HG03060 (cell line): ENCODE data around the gene TEDC2.
"Not testable (repeated sequence)": the region's sequence is repeated elsewhere in the genome, so short reads cannot be mapped to it uniquely, and the experiment has no call there.

Experiments
- ATAC-seq: cut with Tn5 transposase; IDR thresholded peaks from one replicate; pipeline ENCODE4 v1.9.1; 2021; ENCODE audit warnings: low read depth, moderate number of reproducible peaks; ENCODE audit not compliant: unreplicated experiment

The TEDC2 gene

DNA sequence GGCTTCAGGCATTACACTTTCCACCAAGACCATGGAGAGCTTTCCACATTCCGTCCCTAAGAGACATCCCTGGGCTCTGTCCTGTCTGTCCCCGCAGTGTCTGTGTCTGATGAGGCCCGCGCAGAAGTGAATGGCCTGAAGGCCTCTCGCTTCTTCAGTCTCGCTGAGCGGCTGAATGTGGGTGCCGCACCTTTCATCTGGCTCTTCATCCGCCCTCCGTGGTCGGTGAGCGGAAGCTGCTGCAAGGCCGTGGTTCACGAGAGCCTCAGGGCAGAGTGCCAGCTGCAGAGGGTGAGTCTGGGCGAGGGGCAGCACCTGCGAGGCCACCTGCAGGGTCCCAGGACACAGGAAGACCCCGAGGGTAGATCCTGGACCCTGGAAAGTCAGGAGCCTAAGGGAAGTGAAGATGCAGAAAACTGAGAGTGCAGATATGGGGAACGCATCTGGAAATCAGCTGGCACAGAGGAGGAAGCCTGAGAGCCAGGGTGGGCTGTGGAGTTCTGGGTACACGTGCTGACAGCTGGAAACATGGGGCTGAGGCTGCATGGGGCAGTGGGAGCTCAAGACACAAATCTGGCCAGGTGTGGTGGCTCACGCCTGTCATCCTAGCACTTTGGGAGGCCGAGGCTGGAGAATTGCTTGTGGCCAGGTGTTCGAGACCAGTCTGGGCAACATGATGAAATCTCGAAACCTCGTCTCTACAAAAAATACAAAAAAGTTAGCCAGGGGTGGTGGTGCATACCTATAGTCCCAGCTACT lies 22.7 kb upstream of the TEDC2 start:
- no peak for ATAC-seq

DNA sequence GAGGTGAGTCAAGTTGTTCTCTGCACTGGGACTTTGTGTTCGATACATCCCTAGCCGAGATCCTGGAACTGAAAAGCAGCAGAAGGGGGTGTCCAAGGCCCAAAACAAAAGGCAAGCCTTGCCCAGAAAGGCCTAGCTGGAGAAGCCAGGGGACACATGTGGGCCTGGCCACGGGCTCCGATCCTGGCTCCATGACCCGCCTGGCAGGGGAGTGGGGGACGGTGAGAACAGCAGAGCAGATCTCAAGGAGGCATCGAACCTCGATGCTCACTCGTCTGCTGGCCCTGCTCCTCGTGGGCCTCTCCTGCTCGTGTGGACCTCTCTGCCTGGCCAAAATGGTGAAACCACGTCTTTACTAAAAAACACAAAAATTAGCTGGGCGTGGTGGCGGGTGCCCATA lies 21.8 kb upstream of the TEDC2 start:
- ATAC-seq: no peak

DNA sequence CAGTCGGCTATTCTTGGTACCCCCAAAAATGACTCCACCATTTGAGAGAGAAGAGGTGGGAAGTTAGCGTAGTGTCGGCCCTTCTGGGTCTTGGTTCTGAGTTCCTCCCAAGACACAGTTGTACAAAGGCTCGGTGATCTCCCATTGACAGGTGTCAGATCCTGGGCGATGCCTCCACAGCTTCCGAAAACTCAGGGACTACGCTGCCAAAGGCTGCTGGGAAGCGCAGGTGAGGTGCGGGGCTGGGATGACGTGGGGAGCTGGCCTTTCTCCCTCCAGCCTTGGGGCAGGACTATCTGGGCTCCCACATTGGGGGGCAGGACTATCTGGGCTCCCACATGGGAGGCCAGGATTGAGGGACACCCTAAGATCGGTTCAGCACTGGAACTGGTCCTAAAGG lies 20.3 kb upstream of the TEDC2 start:
- ATAC-seq: no peak

DNA sequence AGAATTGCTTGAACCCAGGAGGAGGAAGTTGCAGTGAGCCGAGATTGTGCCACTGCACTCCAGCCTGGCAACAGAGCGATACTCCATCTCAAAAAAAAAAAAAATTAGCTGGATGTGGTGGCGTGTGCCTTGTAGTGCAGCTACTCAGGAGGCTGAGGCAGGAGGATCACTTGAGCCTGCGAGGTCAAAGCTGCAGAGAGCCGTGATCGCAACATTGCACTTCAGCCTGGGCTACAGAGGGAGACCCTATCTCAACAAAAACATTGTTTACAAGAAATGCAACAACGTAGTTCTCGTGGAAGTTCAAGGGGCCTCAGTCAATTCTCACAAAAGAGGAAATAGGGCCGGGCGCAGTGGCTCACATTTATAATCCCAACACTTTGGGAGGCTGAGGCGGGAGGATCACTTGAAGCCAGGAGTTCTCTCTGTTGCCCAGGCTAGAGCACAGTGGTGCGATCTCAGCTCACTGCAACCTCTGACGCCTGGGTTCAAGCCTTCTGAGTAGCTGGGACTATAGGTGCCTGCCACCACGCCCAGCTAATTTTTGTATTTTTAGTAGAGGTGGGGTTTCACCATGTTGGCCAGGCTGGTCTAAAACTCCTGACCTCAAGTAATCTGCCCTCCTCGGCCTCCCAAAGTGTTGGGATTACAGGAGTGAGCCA lies 18.6 kb upstream of the TEDC2 start:
- not testable (repeated sequence) for ATAC-seq

DNA sequence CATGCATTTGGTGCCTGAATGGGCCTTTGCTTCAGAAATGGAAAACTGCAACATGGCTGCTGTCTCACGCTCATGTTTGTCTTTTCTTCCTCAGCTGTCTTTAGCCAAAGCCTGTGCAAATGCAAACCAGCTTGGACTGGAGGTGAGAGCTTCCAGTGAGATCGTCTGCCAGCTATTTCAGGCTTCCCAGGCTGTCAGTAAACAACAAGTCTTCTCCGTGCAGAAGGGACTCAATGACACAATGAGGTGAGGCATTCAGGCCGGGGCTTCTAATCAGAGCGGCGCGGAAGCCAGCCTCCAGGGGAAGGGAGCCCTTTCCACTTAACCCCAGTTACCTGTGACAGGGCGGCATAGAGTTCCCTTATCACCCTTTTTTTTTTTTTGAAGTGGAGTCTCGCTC lies 16.4 kb upstream of the TEDC2 start:
- ATAC-seq: no peak

DNA sequence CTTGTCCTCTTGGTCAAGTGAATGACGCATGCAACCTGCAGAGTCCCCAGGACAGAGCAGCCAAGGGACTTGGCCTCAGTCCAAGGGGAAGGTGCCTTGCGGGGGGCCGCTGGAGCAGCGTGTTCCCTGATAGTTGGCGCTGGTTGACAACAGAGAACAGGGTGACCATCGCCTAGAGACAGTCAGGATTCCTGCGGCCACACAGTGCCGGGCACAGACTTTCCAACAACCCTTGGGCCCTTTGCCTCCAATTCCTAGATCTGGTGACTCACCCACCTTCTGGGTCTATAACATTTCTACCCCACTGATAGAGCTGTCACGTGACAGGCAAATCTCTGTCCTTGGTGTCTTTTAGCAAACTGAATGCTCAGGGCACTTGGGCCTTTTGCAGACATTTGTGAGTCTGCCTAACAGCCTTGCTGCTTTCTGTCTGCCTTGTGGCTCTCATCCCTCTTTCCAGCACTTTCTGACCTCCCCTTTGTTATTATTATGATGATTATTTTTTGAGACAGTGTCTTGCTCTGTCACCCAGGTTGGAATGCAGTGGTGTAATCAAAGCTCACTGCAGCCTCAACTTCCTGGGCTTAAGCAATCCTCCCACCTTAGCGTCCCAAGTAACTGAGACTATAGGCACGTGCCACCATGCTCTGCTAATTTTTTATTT lies 11.9 kb upstream of the TEDC2 start:
- ATAC-seq: no peak

DNA sequence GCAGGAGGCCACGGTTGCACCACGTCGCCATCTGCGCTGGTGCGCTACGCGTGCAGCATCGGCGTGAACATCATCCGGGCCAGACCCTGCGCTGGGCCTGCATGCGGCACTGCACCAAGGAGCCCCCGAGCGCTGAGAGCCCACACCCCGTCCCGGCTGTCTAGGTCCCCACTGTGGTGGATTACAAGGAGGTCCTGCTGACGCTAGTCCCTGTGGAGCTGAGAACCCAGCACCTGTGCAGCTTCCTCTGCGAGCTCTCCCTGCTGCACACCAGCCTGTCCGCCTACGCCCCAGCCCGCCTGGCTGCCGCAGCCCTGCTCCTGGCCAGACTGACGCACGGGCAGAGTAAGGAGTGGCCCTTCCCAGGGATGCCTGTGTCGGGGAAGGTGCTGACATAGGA lies 10.8 kb upstream of the TEDC2 start:
- ATAC-seq: no peak

DNA sequence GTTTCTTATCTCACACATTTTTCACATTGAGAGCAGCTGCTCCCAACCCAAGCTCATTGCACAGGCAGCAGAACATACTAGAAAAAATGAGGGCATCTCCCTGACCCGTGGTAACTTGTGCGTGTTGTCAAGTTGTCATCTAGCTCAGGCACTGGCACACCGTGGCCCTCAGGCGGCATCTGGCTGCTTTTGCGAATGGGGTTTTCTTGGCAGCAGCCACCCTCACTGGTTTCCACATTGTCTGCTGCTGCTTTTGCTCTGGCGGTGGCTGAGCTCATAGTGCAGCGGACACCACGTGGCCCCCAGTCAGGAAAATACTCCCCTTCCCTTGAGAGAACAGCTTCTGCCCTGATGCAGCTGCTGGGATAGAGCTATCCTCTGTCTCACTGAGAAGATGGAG lies 9.4 kb upstream of the TEDC2 start:
- ATAC-seq: no peak

DNA sequence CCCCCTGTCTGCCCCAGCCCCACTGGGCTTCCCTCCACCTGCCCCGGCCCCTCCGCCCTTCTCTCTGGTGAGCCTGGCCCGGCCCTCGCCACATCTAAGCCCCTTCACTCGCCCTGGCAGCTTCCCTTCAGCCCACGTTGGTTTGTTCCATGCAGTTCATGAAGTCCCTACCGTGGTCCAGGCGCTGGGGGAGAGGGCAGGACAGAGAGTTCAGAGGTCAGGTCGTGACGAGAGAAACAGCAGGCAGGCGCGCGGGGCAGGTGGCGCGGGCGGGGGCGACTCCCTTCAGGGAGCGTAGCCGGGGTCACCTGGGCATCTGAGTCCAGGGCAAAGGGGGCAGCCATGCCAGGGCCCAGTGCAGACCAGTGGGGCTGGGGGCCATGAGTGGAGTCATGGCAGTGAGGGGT lies 8.9 kb upstream of the TEDC2 start:
- ATAC-seq: no peak

DNA sequence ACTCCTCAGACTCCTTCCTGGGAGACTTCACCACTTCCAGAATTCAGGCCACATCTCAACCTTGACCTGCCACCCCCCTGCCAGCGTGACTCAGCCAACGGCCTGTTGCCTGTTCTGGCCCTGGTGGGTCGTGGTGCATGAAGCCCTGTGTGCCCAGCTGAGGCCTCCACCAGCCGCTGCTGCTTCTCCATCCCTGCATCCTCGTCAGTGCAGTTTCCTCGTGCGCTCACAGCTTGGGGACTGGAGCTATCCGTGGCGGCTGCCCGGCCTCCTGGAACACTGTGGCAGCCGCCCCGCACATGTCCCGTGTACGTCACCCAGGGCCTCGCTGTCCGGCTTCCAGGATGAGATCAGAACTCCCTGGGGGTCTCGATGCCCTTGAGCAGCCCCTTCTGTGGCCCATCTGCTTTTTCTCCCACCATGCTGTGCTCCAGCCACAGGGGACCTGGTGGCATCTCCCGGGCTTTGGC lies 8.0 kb upstream of the TEDC2 start:
- no peak for ATAC-seq

DNA sequence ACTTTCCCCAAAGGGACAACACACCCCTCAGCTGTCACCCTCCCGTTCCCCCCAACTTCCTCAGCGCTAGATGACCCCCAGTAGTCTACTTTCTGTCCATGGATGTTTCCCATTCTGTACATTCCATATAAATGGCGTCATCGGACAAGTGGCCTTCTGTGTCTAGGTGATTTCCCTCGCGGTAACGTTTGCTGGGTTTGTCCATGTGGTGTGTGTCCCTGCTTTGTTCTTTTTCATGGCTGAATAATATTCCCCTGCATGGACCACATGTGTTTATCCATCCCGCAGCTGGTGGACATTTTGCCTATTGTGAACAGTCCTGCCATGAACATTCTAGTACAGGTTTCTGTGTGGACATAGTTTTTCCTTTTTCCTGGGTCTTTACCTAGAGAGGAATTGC lies 7.3 kb upstream of the TEDC2 start:
- ATAC-seq: no peak

DNA sequence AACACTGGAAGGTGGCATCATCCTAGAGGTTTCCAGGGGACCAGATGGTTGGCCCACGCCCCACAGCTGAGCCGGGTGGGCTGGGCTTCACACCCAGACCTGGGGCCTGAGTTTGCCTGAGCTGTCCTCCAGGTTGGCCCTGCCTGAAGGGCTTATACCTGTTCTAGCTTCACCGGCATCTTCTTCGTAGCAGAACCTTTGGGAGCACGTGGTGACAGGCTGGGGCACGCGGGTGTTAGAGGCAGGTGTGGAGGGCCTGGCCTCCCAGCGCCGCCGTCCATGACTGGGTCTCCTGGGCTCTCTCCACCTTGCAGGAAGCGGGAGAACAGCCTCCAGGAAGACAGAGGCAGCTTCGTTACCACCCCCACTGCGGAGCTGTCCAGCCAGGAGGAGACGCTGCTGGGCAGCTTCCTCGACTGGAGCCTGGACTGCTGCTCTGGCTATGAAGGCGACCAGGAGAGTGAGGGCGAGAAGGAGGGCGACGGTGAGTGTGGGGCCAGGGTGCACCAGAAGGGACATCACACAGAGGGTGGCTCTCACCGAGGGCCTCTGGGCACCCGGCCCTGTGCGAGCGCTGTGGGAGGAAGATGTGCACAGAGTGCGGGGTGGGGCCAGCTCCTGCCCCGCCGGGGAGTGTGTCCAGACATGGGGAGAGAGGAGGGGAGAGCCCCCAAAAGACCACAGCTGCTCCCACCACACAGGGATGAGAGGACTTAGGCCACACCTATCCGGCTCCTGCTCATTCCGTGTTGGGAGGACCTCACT lies 4.6 kb upstream of the TEDC2 start:
- no peak for ATAC-seq

DNA sequence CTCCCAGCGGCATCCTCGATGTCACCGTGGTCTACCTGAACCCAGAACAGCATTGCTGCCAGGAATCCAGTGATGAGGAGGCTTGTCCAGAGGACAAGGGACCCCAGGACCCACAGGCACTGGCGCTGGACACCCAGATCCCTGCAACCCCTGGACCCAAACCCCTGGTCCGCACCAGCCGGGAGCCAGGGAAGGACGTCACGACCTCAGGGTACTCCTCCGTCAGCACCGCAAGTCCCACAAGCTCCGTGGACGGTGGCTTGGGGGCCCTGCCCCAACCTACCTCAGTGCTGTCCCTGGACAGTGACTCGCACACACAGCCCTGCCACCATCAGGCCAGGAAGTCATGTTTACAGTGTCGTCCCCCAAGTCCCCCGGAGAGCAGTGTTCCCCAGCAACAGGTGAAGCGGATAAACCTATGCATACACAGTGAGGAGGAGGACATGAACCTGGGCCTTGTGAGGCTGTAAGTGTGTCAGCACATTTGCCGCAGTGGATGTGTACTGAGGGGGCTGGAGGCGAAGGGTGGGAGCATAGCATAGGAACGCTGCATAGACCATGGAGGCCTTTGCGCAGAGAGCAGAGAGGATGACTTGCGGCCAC lies 3.3 kb upstream of the TEDC2 start:
- no peak for ATAC-seq

DNA sequence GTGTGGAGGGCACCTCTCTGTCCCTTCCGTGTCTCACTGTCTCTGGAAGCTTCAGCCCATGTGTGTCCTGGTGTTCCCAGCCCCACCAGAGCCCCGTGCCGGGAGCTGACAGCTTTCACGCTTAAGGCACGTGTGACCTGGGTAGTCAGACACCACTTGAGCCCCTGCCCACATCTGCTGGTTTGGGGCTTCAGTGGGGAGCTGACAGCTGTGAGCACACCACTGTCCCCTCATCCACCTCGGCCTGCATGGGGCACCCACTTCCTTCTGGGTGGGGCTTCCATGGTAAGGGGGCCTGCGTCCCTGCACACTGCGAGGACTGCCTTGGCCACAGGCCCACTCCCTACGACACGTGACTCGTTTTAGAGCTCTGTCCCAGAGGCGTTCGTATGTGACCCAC lies 2.6 kb upstream of the TEDC2 start:
- no peak for ATAC-seq

DNA sequence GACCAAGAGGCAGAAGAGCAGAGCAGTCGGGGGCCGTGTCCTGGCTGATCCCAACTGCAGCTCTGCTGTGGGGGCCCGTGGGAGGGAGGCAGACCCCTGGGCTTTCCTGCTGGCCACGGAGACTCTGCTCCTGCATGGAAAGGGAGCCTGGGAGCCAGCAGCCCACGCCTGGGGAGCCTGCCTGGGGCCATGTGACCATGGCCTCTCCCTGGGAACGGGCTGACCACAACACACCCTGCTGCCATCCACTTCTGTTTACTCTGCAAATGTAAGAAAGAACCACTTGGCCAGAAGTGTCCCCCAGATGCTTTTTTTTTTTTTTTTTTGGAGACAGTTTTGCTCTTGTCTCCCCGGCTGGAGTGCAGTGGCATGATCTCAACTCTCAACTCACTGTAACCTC lies 2.0 kb upstream of the TEDC2 start:
- no peak for ATAC-seq

DNA sequence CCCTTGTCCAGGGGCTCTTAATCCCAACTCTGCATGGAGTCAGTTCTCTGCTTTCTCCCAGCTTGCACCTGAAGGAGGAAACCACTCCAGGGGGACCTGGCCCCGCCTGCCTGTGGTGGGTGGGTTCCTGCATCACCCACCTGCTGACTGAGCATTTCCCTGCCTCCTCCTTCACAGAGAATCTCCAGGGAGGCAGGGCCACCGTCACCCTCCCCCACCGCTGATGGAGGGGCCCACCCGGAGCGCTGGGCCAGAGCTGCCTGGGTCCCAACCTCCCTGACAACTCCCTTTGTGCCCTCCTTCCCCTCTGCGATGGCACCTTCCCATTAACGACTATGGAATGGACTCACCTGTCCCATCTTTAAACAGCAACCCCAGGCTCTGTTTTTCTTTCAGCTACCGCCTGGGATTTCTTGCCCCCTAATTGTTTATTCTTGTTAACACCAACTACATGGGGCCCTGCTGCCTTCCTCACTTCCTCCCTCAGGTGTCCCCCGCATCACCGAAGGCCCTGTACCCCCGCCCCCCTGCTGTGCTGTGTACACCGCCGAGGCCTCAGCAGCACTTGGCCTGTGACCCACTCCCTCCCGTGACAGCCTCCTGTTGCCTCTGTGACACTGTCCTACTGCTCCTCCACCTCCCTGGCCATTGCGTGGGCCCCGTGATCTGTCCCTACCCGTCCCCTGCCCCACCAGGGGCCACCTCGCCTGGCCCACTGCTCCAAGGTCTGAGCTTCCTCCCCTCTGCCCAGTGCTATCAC lies 842 bp upstream of the TEDC2 start:
- ATAC-seq: no peak

DNA sequence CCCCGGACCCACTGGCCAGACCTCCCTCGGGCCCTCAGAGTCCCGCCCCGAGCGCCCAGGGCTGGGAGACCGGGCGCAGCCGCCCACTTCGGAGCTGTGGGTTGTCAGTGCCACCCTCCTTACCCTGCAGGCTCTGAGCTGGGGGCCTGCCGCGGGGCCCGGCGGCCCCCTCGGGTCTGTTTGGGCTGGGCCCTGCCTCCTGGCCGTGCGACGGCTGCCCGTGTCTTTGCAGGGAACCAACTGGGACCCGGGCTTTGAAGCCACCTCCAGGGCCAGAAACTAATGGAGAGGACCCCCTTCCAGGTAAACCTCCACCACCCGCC lies 443 bp downstream of the TEDC2 start:
- ATAC-seq: no peak

DNA sequence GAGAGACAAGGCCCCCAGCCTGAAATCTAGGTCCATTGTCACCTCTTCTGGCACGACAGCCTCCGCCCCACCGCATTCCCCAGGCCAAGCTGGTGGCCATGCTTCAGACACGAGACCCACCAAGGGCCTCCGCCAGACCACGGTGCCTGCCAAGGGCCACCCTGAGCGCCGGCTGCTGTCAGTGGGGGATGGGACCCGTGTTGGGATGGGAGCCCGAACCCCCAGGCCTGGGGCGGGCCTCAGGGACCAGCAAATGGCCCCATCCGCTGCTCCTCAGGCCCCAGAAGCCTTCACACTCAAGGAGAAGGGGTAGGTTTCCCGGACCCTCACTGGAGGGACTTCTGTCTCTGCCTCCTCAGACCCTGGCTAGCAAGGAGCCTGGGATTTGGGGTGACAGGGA lies 1.0 kb downstream of the TEDC2 start:
- ATAC-seq: no peak

DNA sequence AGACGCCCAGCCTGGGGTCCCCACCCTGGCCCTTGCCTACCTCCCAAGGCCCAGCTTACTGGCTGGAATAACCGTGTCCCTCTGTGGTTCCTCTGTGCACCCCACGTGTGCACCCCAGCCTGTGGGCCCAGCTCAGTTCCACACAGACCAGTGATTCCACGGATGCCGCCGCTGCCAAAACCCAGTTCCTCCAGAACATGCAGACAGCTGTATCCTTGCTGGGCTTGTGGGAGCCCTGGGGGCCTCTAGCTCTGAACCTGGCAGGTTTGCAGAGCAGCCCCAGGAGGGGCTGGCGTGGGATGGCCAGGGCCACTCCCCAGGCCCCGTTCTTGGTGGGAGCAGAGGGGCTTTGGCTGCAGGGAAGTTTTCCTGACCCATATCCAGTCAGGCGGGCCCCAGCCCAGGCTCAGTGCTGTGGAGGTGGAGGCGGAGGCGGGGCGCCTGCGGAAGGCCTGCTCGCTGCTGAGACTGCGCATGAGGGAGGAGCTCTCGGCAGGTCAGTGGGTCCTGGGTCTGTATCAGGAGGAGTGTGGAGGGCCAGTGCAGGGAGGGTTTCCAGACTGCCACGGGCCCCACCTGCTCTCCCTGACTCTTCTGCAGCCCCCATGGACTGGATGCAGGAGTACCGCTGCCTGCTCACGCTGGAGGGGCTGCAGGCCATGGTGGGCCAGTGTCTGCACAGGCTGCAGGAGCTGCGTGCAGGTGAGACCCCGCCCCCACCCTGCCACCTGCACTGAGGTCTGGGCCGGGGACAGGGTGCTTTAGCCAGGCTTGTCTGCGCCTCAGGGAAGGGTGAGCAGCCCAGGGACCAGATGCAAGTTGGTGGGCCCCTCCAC lies 2.3 kb downstream of the TEDC2 start:
- no peak for ATAC-seq
